ENCODE measurements around the gene RARA. TPM values are rescaled to one million over a fixed set of nuclear protein-coding genes. Genes with fewer than 3 reads are reported as not detected.
A peak's percentile ranks its signal among the peaks of the same experiment; 100 is the strongest.

RARA gene

GRCh38 chr17:40399185-40399584 lies 90.2 kb downstream of the RARA start:
- Histone ChIP-seq H4K91ac (ENCODE audit: low read length) (no peak overlapping the region), H3K4ac (ENCODE audit: low read depth in 1 of 2, low read length in 2 of 2) (no peak overlapping the region), H3K79me1 (replicated peaks; ENCODE audit: low read length, poor library complexity, severe bottlenecking) (no peaks in the 10 kb centered on the region), H2BK15ac (ENCODE audit: low read depth, poor library complexity, severe bottlenecking) (no peak overlapping the region), H2BK5ac (ENCODE audit: low read depth, low read length, poor library complexity, severe bottlenecking) (no peak overlapping the region), H3K27ac (ENCODE audit: low read length, poor library complexity, severe bottlenecking) (no peak overlapping the region), H2AFZ (ENCODE audit: low read depth, low read length) (no peak overlapping the region), H3K9me3 (ENCODE audit: control insufficient read depth, low read length) (no peaks in the 10 kb centered on the region), H3K27me3 (ENCODE audit: control insufficient read depth in 1 of 2, insufficient read depth in 1 of 2, low read length in 2 of 2) (no peaks in the 10 kb centered on the region), H3K36me3 (ENCODE audit: control insufficient read depth in 1 of 2, insufficient read depth in 2 of 2, low read depth in 1 of 2, low read length in 2 of 2) (peaks cover 0 to 13% of the 10 kb centered on the region in 2 experiments), H2BK12ac (ENCODE audit: low read length in 2 of 2) (no peak overlapping the region), H3K4me3 (ENCODE audit: insufficient read depth in 1 of 2, low read depth in 1 of 2, low read length in 2 of 2) (no peak overlapping the region), H3K18ac (ENCODE audit: low read depth in 1 of 2, low read length in 2 of 2) (no peak overlapping the region), H3K23ac (ENCODE audit: low read length in 2 of 2) (no peak overlapping the region), H3K4me1 (ENCODE audit: control insufficient read depth, insufficient read depth, low read depth, low read length) (no peaks in the 10 kb centered on the region), H4K8ac (ENCODE audit: low read length) (no peak overlapping the region), H3K4me2 (ENCODE audit: low read length, poor library complexity, severe bottlenecking) (no peak overlapping the region), H2BK120ac (ENCODE audit: low read depth, low read length) (no peak overlapping the region), H2AK5ac (ENCODE audit: low read length, severe bottlenecking) (no peak overlapping the region), H3K14ac (ENCODE audit: low read length in 2 of 2) (no peak overlapping the region), H3K9ac (ENCODE audit: low read length) (peak overlapping the region; percentile 62)
- peak; percentile 79 for DNase-seq
- WGBS: 94% methylated on average over 3 of the region's 4 CpGs

- H3K27ac ChIP-seq (ENCODE audit: low read length, poor library complexity, severe bottlenecking): no peak overlapping the region
- H3K4me1 ChIP-seq (ENCODE audit: control insufficient read depth, insufficient read depth, low read depth, low read length): no peaks in the 10 kb centered on the region
- no peak overlapping the region for H3K18ac ChIP-seq (ENCODE audit: low read depth in 1 of 2, low read length in 2 of 2)
- no peak overlapping the region for H2AFZ ChIP-seq (ENCODE audit: low read depth, low read length)
- no peaks in the 10 kb centered on the region for H3K79me1 ChIP-seq (replicated peaks; ENCODE audit: low read length, poor library complexity, severe bottlenecking)
- H3K14ac ChIP-seq (ENCODE audit: low read length in 2 of 2): no peak overlapping the region
- no peak overlapping the region for H3K9ac ChIP-seq (ENCODE audit: low read length)
- no peak overlapping the region for H2BK120ac ChIP-seq (ENCODE audit: low read depth, low read length)
- H4K91ac ChIP-seq (ENCODE audit: low read length): no peak overlapping the region
- H3K9me3 ChIP-seq (ENCODE audit: control insufficient read depth, low read length): no peaks in the 10 kb centered on the region
- 100% methylated on average over 1 of the region's 1 CpG for WGBS
- no peak overlapping the region for H3K4me2 ChIP-seq (ENCODE audit: low read length, poor library complexity, severe bottlenecking)
- H2BK5ac ChIP-seq (ENCODE audit: low read depth, low read length, poor library complexity, severe bottlenecking): no peak overlapping the region
- no peak overlapping the region for H2BK12ac ChIP-seq (ENCODE audit: low read length in 2 of 2)
- no peak overlapping the region for H4K8ac ChIP-seq (ENCODE audit: low read length)
- no peak overlapping the region for H2BK15ac ChIP-seq (ENCODE audit: low read depth, poor library complexity, severe bottlenecking)
- H3K4ac ChIP-seq (ENCODE audit: low read depth in 1 of 2, low read length in 2 of 2): no peak overlapping the region
- H2AK5ac ChIP-seq (ENCODE audit: low read length, severe bottlenecking): no peak overlapping the region
- H3K36me3 ChIP-seq (ENCODE audit: control insufficient read depth in 1 of 2, insufficient read depth in 2 of 2, low read depth in 1 of 2, low read length in 2 of 2): peaks cover 0 to 15% of the 10 kb centered on the region in 2 experiments
- H3K27me3 ChIP-seq (ENCODE audit: control insufficient read depth in 1 of 2, insufficient read depth in 1 of 2, low read length in 2 of 2): no peaks in the 10 kb centered on the region
- DNase-seq: no peak
- H3K23ac ChIP-seq (ENCODE audit: low read length in 2 of 2): no peak overlapping the region
- H3K4me3 ChIP-seq (ENCODE audit: insufficient read depth in 1 of 2, low read depth in 1 of 2, low read length in 2 of 2): no peak overlapping the region
Observed at GRCh38 chr17:40402668-40403067, 93.7 kb downstream of the RARA start.

- no peaks in the 10 kb centered on the region for H3K27me3 ChIP-seq (ENCODE audit: control insufficient read depth in 1 of 2, insufficient read depth in 1 of 2, low read length in 2 of 2)
- H2BK120ac ChIP-seq (ENCODE audit: low read depth, low read length): no peak overlapping the region
- no peaks in the 10 kb centered on the region for H3K4me1 ChIP-seq (ENCODE audit: control insufficient read depth, insufficient read depth, low read depth, low read length)
- no peaks in the 10 kb centered on the region for H3K9me3 ChIP-seq (ENCODE audit: control insufficient read depth, low read length)
- no peaks in the 10 kb centered on the region for H3K79me1 ChIP-seq (replicated peaks; ENCODE audit: low read length, poor library complexity, severe bottlenecking)
- H2BK15ac ChIP-seq (ENCODE audit: low read depth, poor library complexity, severe bottlenecking): no peak overlapping the region
- 97% methylated on average over 3 of the region's 3 CpGs for WGBS
- DNase-seq: no peak
- H3K36me3 ChIP-seq (ENCODE audit: control insufficient read depth in 1 of 2, insufficient read depth in 2 of 2, low read depth in 1 of 2, low read length in 2 of 2): peaks cover 0 to 18% of the 10 kb centered on the region in 2 experiments
- H2AFZ ChIP-seq (ENCODE audit: low read depth, low read length): no peak overlapping the region
- no peak overlapping the region for H2AK5ac ChIP-seq (ENCODE audit: low read length, severe bottlenecking)
- H3K9ac ChIP-seq (ENCODE audit: low read length): peak overlapping the region; percentile 12
- H2BK12ac ChIP-seq (ENCODE audit: low read length in 2 of 2): no peak overlapping the region
- no peak overlapping the region for H2BK5ac ChIP-seq (ENCODE audit: low read depth, low read length, poor library complexity, severe bottlenecking)
- no peak overlapping the region for H4K8ac ChIP-seq (ENCODE audit: low read length)
- no peak overlapping the region for H4K91ac ChIP-seq (ENCODE audit: low read length)
- H3K14ac ChIP-seq (ENCODE audit: low read length in 2 of 2): no peak overlapping the region
- H3K23ac ChIP-seq (ENCODE audit: low read length in 2 of 2): no peak overlapping the region
- no peak overlapping the region for H3K4me3 ChIP-seq (ENCODE audit: insufficient read depth in 1 of 2, low read depth in 1 of 2, low read length in 2 of 2)
- H3K27ac ChIP-seq (ENCODE audit: low read length, poor library complexity, severe bottlenecking): no peak overlapping the region
- H3K4me2 ChIP-seq (ENCODE audit: low read length, poor library complexity, severe bottlenecking): no peak overlapping the region
- no peak overlapping the region for H3K18ac ChIP-seq (ENCODE audit: low read depth in 1 of 2, low read length in 2 of 2)
- H3K4ac ChIP-seq (ENCODE audit: low read depth in 1 of 2, low read length in 2 of 2): no peak overlapping the region
Observed at GRCh38 chr17:40404003-40404402, 95.0 kb downstream of the RARA start.

Small RNA genes within 50 kb of the gene (small RNA-seq; reads per million reads assigned to genes)
- gene RF00019 (ENCODE audit: low read depth) (not detected), gene RNA5SP441 (ENCODE audit: low read depth) (not detected)
